NCI-H69 (cell line): ENCODE data around the gene DNAH5.
A peak's percentile ranks its signal among the peaks of the same experiment; 100 is the strongest.
"Not testable (repeated sequence)": the region's sequence is repeated elsewhere in the genome, so short reads cannot be mapped to it uniquely, and the experiment has no call there.

ENCODE experiments used
- DNase-seq: peaks from one replicate; lab custom pipeline; 2025; lab: John Stamatoyannopoulos, UW

Gene DNAH5, protein sequence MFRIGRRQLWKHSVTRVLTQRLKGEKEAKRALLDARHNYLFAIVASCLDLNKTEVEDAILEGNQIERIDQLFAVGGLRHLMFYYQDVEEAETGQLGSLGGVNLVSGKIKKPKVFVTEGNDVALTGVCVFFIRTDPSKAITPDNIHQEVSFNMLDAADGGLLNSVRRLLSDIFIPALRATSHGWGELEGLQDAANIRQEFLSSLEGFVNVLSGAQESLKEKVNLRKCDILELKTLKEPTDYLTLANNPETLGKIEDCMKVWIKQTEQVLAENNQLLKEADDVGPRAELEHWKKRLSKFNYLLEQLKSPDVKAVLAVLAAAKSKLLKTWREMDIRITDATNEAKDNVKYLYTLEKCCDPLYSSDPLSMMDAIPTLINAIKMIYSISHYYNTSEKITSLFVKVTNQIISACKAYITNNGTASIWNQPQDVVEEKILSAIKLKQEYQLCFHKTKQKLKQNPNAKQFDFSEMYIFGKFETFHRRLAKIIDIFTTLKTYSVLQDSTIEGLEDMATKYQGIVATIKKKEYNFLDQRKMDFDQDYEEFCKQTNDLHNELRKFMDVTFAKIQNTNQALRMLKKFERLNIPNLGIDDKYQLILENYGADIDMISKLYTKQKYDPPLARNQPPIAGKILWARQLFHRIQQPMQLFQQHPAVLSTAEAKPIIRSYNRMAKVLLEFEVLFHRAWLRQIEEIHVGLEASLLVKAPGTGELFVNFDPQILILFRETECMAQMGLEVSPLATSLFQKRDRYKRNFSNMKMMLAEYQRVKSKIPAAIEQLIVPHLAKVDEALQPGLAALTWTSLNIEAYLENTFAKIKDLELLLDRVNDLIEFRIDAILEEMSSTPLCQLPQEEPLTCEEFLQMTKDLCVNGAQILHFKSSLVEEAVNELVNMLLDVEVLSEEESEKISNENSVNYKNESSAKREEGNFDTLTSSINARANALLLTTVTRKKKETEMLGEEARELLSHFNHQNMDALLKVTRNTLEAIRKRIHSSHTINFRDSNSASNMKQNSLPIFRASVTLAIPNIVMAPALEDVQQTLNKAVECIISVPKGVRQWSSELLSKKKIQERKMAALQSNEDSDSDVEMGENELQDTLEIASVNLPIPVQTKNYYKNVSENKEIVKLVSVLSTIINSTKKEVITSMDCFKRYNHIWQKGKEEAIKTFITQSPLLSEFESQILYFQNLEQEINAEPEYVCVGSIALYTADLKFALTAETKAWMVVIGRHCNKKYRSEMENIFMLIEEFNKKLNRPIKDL (N-terminal part only)

DNA sequence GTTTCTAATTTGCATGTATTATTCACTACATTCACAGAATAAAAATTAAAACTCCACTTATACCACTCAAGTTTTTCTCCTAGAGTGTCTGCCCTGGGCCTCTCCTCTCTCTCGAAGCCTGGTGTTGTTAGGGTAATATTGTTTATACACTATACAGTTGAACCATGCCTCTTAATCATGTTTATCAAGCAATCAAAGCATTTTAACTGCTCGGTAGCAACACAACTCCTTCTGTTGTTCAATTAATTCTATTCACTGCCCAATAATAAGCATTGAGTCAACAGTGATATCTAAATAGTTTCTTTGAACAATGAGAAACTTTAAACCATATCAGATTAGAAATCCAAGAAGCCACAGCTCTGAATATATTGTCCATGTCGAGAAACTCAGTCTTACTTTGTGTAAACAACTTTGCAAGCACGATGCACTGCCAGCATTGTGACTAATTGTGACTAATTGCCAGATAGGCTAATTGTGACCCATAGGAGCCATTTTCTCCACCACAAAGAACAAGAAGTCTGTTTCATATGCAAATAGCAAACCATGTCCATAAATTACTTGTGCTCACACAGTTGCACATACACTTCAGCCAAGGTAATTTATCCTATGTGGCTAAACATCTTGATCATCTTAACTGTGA lies at the start of gene DNAH5:
TSS of gene DNAH5 (minus strand) at position 129 of the 640 bp plus-strand sequence. CDS start 250 bp downstream, outside the sequence.
- peak; percentile 80 for DNase-seq

DNA sequence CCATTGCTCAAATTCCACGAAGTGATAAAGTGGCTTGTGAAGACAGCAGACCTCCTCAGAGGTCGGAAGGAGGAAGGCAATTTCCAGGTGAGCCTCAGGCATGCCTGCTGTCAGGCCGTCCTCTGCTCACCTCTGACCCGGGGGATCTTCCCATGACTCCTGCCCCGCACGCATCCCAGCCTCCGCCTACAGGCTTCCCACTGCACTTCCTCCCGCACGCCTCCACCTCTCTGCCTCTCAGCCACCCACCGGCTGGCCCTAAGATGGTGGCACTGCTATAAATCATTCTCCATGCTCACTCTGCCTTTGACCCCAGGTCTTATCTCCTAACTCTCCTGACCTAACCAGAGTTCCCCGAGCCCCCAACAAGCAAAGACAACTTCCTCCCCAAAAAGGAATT lies 49.4 kb upstream of the DNAH5 start:
- DNase-seq = no peak

DNA sequence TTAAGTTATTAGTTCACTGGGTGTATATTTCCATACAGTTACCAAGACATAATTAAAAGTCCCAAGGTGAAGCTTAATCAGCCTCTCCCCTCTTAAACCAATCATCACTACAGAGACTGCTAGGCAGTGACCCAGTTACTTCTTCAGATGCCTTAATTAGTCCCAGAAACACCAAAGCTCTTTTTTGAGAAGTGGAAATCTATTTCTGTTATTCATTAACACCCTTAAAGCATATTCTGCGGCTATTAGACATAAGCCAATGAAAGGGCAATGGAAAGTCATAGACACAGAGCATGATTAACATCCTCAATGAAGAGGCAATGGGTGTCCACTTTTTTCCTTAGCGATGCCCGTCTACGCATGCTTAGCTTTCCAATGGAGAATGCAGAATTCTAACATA lies 48.3 kb upstream of the DNAH5 start:
- DNase-seq = no peak

DNA sequence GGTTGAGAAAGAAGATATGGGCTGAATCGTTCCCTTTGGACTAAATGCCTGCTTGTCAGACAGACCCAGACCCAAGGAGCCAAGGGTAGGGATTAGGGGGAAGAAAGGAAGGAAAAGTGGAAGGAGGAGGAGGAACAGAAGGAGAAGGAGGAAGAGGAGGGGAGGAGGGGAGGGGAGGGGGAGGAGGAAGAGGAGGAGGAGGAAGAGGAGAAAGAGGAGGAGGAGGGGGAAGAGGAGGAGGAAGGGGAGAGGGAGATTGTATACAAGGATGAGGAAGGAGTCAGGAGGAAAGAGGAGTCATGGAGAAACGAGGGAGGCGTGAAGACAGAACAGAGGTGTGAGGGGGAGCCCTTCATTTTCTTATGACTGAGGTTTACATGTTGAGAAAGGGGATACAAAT lies 46.9 kb upstream of the DNAH5 start:
- DNase-seq = no peak

DNA sequence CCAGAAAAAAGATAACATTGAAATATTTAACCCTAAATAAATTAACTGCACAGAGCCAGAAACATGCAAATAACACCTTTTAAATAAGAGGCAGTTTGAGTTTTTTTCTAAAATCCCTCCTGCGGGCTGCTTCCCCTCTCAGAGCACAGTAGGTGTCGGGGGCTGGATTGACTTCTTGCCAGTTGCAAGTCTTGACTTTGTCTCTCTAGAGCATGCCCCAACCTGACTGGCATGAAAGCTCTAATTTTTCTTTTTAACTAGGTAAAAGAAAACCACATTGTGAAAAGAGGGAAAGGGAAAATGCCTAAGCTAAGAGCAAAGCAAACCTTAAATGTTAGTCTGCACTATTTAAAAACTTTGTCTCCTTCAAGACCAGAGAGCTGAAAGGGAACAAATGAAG lies 46.4 kb upstream of the DNAH5 start:
- no peak for DNase-seq

DNA sequence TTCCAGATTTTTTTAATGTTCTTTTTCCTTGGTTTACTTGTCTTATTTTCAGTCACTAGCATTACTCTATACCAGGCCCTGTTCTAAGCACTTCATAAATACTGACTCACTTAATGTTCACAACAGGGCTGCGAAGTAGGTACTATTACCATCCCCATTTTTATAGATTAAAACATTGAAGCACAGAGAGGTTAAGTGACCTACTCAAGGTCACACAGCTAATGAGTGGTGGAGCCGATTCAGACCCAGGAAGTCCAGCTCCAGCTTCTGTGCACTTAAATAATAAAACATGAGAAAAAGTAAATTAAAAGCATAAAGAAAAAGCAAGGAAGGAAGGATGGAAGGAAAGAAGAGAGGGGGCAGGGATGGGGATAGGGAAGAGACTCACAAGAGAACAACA lies 45.3 kb upstream of the DNAH5 start:
- DNase-seq = no peak

DNA sequence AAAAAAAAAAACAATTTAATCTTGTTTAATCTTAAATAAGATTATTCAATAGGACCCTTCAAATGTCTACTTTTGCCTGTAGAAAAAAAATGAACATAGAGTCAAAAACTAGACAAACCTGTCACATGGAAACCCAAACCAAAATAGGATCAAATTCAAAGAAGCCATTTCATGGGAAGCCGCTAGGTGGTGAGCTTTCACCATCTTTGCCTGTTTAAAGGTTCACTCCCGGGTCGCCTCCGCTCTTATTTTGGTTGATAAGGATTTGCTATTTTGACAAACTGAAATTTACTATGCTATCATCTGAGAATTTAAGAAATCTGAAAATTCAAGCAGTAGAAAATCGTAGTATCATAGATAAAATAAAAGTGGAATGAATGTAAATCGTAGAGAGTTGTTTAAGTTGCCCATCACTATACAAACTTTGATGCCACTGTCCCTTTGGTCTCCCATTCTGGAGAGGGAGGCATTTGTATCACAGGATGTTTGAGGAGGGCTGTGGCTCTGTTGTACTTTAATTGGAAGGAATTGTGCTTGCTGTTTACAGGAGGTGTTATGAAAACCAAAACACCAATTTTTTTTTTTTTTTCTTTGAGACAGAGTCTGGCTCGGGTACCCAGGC lies 43.5 kb upstream of the DNAH5 start:
- peak; percentile 71 for DNase-seq

DNA sequence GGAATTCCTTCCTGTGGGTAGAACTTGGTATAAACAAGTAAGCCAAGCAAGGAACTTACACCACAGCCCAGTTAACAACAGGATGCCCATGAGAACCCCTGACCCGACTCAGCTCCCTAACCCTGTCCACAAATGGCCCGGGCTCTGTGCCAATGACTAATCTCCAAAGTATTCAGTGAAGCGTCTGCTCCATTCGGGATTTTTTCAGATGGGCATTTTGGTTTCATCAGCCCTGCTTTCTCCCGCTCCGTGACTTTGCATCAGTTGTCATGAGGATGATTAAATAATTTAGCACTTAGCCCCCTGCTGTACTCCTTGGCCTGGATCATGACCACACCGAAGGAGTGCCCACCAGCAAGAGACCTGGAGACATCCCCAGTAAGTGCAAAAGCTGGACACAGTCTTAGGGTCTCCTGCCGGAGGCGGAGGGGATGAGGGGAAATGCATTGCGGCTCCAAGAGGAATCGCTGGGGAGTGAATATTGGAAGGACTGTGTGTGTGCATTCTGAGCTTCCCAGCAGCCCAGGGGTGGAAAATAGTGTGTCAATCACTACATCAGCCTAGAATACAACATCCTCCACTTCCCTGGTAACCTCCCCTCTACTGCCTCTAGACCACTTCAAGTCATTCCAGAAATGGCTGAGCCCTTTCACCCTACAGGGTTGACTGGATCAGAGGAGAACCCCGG lies 41.4 kb upstream of the DNAH5 start:
- peak; percentile 38 for DNase-seq

DNA sequence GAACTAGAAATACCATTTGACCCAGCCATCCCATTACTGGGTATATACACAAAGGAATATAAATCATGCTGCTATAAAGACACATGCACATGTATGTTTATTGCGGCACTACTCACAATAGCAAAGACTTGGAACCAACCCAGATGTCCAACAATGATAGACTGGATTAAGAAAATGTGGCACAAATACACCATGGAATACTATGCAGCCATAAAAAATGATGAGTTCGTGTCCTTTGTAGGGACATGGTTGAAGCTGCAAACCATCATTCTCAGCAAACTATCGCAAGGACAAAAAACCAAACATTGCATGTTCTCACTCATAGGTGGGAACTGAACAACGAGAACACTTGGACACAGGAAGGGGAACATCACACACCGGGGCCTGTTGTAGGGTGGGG lies 40.4 kb upstream of the DNAH5 start:
- not testable (repeated sequence) for DNase-seq

DNA sequence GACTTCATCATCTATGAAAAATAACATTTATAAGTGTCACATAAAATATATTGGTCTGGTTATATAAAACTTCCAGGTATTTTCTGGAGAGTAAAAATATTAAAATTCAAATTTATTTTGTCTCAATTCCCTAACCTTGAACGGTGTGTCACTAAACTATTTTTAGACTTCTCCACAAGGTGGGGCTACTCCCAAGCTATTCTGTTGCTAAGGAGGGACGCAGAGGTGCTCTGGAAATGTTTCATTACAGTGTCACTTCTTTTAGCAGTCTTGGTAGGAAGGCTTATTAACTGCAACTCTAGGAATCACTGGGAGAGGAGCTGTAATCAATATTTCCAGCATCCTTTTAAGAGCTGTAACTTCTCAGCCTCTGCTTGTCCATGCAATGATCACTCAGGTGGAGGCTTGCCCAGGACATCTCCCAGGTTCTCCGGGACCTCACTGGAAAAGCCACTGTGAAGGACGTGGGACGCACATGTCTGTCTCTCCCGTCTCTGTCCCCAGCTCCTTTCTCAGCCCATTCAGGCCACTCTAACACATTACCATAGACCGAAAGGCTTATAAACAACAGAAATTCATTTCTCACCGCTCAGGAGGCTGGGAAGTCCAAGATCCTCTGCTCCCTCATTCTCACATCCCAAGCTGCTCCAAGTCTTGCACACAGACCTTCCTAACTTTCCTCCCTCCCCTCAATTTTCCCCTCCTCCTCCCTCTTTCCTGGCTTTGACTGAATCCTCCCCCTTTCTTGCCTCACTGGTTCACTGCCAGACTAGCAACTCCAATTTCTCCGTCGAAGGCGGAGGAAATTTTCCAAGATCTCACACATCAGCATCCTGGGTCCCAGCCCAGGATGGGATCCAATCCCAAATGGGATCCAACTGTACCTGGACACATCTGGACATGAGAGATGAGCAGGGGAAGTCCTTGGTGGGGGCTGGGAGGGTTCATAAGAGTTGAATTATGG lies 32.7 kb upstream of the DNAH5 start:
- peak; percentile 67 for DNase-seq

DNA sequence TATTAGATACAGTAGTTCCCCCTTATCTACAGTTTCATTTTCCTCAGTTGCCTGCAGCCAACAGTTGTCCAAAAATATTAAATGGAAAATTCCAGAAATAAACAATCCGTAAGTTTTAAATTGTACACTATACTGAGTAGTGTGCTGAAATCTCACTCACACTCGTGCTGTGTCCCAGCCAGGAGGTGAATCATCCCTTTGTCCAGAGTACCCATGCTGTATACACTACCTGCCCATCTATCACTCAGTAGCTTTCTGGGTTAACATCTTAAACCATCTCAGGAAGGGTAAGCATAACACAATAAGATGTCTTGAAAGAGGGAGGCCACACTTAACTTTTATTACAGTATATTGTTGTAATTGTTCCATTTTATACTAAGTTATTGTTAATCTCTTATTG lies 31.7 kb upstream of the DNAH5 start:
- DNase-seq = no peak

DNA sequence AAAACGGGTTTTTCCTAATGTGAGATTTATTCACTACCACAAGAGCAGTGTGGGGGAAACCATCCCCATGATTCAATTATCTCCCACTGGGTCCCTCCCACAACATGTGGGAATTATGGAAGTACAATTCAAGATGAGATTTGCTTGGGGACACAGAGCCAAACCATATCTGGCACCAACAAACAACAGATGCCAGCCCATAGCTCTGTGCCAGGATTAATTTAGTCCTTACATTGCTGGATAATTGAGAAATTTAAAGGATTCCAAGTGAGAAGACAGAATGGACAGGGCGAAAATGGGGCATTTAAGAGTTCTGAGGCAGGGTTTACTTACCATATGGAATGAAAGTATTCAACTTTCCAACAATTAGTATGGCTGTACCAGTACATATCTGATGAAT lies 30.8 kb upstream of the DNAH5 start:
- no peak for DNase-seq

DNA sequence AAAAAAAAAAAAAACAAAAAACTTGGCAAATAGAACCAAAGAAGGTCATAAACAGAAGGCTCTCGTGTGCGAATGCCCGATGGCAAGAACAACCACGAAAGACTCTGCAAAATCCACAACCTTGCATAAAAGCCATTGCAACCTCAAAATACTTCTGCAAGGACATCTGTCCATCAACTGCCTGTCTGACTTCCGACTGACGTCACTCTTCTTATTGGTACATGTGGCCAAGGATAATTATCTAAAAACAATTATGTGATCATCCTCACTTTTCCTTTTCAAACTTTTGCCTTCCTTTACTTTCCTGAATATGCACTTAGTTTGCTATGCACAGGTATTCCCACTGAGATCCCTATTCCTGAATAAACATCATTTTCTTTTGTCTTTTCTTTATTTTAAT lies 29.2 kb upstream of the DNAH5 start:
- DNase-seq = no peak

DNA sequence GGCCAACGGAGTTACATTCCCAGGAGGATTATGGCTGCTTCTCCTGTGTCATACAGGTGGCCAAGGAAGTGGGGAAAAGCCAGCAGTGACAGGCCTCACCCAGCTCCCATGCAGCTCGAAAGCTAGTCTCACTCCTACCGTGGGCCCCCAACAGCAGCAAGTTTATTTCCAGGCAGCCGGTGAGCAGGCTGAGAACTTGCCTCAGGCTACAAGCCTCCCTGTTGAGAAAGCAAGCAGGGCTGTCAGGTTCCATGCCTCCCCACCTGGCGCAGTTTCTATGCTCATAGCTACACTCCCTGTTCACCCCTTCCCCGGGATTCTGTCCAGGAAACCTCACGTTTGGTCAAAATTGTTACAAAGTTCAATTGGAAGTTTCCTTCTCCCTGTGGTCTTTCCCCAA lies 27.5 kb upstream of the DNAH5 start:
- peak; percentile 75 for DNase-seq

DNA sequence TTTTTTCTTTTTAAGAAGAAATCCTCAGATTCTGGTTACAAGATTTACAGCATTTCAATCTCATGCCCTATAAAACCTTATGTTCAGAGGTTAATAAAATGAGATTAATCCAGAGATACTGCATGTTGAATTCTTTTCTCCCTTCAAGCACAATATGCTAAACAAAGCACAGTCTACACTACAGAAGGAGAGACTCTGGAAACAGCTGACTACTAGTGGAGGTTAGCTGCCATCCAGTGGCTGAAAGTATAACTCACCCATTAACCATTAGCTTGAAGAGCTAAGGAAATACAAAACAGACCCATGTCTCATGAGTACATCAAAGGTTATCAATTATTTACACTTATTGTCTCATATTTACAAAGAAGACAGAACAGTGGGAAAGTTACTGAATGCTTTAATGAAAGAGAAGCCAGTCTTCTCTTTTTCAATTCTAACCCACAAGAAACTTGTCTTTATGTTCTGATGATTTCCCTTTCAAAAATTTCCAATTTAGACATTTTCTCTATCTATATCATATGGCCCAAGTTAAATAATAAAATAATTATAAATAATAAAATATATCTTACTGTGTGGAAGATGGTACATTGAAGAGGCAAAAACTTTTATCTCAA lies 12.7 kb upstream of the DNAH5 start:
- DNase-seq = peak; percentile 76

DNA sequence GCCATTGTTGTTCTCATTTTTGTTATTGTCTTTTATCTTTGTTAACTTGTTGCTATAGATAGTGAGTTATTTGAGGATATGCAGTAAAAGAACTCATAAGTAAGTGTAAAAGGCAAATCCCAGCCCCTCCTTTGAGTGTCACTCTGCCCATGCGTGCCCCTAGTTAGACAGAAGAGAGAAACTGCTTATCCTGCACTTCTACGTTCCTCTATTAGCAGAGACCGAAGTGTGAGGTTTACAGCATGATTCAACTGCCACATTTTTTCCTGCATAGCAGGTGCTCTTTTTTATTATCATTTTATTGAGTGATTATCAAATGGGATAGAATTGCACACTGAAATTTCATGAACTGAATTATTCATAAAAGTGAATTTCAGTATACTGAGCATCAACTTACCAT lies 12.0 kb upstream of the DNAH5 start:
- DNase-seq = no peak

DNA sequence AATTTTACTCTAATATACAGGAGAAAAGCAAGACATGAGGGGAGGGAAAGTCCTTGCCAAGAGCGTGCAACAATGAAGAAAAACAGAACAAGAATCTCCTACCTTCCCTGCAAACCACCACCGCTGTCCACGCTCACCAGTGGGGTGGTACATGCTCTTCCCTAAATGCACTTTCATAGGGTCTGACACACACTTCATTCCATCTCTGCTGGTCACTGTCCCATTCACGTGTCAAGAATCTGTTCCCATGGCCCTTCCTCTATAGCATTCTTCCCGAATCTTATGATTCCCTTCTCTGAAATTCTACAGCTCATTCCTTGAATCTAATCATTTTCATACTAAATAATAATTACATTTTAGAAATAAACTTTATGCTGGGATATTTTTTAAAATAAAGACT lies 11.4 kb upstream of the DNAH5 start:
- no peak for DNase-seq

DNA sequence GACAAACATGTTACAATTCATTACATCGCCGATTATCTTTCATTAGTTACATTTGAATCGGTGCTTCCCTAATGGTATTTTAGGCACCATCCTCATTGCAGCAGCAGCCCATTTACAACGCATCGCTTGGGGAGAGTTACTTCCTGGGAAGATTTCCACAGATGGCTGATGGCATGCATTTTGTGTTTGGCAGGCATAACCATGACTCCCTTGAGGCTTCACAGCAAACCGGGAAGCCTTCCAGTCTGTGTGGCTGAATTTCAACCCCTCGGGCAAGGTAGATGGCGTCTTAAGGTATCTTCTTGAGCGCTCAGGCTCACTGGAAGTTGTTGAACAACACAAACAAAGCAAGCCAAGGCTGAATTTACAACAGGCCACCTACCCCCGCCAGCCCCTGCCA lies 1.6 kb upstream of the DNAH5 start:
- DNase-seq = peak; percentile 23

DNA sequence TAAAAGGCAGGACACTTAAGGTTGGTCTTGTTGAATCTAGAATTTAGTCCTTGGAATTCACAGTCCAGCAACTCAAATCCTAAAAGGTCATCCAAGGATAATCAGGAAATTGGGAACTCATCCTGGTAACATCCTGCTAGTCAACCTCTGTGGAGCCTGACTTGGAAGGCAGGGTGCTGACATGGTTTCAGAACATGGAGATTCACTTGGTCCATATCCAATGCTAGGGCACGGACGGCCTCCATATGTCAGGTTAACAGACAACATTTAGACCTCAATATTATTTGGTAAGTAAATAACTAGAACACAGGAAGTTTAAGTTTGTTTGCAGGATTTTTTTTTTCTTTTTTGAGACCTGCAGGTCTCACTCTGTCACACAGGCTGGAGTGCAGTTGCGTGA lies 783 bp upstream of the DNAH5 start:
- DNase-seq = peak; percentile 63
